ENCODE measurements around the gene AICDA. TPM values are rescaled to one million over a fixed set of nuclear protein-coding genes. Genes with fewer than 3 reads are reported as not detected.
"Not testable (repeated sequence)": the region's sequence is repeated elsewhere in the genome, so short reads cannot be mapped to it uniquely, and the experiment has no call there.

AICDA gene
- not detected for total RNA-seq
- long read RNA-seq: 0 reads

DNA sequence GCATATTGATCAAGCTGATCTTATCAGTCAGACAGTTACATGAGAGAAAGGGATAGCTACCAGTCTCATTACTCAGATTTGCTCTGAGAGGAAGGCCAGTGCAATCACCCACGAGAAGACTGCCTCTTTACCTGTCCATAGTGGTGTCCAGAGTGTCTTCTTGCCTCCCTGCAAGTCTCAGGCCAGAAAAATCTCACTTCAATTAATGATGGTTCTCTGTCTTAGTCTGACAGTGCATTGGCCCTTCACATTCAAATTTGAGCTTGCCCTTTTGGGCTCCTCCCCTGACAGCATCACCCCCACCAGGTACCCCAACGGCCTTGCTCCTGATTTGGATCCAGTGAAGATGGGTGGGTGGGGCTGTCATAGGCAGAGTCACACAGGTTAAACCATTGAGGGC is at the start of gene AICDA:
TSS of gene AICDA (minus strand) at position 231 of the 400 bp plus-strand sequence. CDS start at position 139, 92 bp downstream.
- ATAC-seq (no peak), DNase-seq (no peak)
- intact Hi-C loops (cut with DNase I, micrococcal nuclease): no loop called here

- intact Hi-C loops (cut with DNase I, micrococcal nuclease): no loop called here
- ATAC-seq (no peak), DNase-seq (no peak)
These were observed 49.1 kb upstream of the AICDA start for GRCh38 chr12:8661751-8662150.

DNA sequence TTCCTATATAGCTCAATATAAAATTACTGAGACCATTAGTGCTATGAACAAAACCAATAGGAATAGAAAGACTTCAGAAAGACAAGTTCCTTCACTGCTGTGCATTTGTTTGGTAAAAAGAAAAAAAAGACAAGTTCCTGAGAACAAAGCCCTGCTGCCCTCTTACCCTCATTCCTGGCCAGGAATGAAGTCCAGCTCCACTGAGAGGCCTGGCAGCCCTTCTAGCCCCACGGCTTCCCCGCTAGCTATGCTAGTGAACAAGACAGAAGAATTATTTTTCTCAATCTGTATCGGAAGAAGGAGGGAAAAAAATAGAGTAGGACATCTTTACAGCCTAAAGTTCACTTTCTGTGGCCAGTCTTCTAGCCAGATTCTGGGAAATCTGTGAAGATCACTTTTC is 48.4 kb upstream of the AICDA start:
- DNase-seq (no peak), ATAC-seq (no peak)
- intact Hi-C loops (cut with DNase I, micrococcal nuclease): no loop called here

- intact Hi-C loops (cut with DNase I, micrococcal nuclease): no loop called here
- DNase-seq (no peak), ATAC-seq (no peak)
These were observed 45.7 kb upstream of the AICDA start for GRCh38 chr12:8658346-8658745.

- no peak for DNase-seq
- intact Hi-C loops (cut with DNase I, micrococcal nuclease): no loop called here
- no peak for ATAC-seq
These were observed 42.8 kb upstream of the AICDA start for GRCh38 chr12:8655421-8655820.

DNA sequence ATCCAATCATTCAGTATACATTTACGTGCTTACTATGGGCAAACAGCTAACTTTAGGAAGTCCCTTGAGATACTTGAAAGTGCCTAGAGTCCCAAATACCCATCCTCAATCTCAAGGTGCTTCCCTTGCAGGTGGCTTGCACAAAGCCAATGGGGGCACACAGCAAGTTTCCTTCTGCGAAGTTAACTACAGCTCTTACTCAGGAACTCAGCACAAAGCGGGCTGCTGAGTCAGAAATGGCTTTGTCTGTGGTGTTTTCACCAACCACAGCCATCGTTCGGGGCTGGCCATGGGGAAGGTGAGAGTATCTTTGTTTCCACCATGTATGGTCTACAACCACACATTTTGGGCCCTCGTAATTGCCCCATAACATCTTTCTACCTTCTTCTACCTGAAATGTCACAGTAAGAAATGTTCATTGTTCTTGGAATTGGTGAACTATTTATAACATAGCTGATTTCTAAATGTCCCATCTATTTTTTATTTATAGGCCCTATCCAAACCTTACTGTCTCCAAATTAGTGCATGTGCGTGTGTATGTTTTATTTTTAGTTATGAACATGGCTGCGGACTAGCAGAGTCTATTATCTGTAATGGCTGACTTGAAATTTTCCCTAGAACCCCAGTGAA is 36.0 kb upstream of the AICDA start:
- DNase-seq: no peak
- no peak for ATAC-seq
- intact Hi-C loops (cut with DNase I, micrococcal nuclease): no loop called here

- ATAC-seq (no peak), DNase-seq (no peak)
- intact Hi-C loops (cut with DNase I, micrococcal nuclease): no loop called here
These were observed 35.3 kb upstream of the AICDA start for GRCh38 chr12:8647968-8648367.

GRCh38 chr12:8644345-8645248 is 31.9 kb upstream of the AICDA start:
- ATAC-seq (no peak), DNase-seq (no peak)
- intact Hi-C loops (cut with DNase I, micrococcal nuclease): no loop called here

DNA sequence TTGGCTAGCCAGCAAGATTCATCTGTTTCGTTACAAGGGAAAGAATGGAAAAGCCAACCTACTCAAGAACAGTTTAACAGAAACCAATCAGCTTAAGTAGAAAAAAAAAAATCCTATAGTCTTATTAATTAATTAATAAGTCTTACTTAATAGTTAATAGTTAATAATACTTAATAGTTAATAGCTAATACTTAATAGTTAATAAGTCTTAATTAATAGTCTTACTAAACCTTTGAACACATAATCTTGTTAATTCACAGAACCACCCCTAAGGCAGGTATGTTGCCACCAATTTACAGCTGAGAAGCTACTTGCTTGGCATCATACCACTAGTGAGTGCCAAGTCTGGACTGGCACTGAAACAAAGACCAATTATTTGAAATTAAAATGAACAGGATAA is 30.1 kb upstream of the AICDA start:
- ATAC-seq (no peak), DNase-seq (no peak)
- intact Hi-C loops (cut with DNase I, micrococcal nuclease): no loop called here

DNA sequence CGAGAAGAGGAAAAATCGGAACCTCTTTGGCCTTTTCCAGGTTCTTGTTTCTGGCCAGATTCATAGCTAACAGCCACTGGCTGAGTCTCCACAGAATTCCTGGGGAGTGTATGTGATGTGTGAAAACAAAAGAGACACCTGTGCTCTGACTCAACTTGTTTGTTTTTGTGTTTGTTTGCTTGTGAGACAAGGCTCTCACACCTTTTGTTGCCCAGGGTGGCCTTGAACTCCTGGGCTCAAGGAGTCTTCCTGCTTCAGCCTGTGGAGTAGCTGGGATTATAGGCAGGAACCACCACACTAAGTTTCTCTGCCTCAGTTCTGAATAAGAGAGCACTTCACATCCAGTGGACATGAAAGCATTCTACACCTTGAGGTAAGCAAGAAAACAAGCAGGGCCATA is 27.3 kb upstream of the AICDA start:
- DNase-seq: no peak
- no peak for ATAC-seq
- intact Hi-C loops (cut with DNase I, micrococcal nuclease): no loop called here

DNA sequence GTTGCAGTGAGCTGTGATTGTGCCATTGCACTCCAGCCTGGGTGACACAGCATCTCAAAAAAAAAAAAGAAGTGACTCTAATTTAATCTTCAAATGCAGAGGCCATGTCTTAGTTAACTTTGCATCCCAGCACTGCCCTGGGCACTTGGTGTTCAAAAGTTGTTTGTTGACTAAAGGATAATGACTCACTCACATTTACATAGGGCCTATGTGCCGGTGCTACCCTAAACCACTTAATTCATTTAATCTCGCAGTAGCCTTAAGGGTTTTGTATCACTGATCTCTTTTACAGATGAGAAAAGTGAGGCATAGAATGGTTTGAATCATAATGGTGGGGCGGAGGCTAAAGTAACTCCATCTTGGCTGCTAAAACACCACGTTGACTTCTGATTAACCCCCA is 26.3 kb upstream of the AICDA start:
- DNase-seq (no peak), ATAC-seq (no peak)
- intact Hi-C loops (cut with DNase I, micrococcal nuclease): no loop called here

DNA sequence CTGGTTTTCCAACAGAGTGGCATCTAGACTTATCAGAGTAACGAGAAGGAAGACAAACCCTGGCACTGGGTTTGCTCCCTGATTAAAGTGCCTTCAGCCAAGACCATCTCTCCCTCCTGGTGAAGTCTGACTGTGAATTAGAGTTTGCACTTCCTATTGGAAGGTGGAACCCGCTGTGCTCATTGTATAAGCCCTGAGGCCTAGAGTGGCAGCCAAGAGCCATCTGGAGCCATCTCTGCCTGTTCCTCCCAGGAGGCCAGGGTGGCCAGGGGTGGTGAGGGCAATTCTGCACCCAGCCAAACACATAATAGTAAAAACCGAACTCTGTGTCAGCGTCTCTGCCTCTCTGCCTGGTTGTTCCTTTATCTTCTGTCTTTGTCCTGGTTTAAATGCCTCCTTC is 25.0 kb upstream of the AICDA start:
- intact Hi-C loops (cut with DNase I, micrococcal nuclease): no loop called here
- ATAC-seq (no peak), DNase-seq (no peak)

GRCh38 chr12:8637244-8637643 is 24.6 kb upstream of the AICDA start:
- DNase-seq: no peak
- no peak for ATAC-seq
- intact Hi-C loops (cut with DNase I, micrococcal nuclease): no loop called here

DNA sequence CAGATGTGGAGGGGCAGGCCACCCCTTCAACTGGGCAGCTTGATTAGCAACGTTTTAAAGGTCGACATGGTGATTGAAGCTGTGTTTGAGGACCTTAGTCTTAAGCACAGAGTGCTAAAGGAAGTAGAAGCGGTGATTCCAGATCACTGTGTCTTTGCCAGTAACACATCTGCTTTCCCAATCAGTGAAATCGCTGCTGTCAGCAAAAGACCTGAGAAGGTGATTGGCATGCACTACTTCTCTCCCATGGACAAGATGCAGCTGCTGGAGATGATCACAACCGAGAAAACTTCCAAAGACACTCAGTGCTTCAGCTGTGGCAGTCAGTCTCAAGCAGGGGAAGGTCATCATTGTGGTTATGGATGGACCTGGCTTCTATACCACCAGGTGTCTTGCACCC is 23.9 kb upstream of the AICDA start:
- DNase-seq: no peak
- intact Hi-C loops (cut with DNase I, micrococcal nuclease): no loop called here
- ATAC-seq: no peak

DNA sequence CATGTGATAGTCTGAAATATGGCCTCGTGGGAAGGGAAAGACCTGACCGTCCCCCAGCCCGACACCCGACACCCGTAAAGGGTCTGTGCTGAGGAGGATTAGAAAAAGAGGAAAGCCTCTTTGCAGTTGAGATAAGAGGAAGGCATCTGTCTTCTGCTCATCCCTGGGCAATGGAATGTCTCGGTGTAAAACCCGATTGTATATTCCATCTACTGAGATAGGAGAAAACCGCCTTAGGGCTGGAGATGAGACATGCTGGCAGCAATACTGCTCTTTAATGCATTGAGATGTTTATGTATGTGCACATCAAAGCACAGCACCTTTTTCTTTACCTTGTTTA is 23.3 kb upstream of the AICDA start:
- DNase-seq; intact Hi-C loops (cut with DNase I, micrococcal nuclease); ATAC-seq: not testable (repeated sequence)

DNA sequence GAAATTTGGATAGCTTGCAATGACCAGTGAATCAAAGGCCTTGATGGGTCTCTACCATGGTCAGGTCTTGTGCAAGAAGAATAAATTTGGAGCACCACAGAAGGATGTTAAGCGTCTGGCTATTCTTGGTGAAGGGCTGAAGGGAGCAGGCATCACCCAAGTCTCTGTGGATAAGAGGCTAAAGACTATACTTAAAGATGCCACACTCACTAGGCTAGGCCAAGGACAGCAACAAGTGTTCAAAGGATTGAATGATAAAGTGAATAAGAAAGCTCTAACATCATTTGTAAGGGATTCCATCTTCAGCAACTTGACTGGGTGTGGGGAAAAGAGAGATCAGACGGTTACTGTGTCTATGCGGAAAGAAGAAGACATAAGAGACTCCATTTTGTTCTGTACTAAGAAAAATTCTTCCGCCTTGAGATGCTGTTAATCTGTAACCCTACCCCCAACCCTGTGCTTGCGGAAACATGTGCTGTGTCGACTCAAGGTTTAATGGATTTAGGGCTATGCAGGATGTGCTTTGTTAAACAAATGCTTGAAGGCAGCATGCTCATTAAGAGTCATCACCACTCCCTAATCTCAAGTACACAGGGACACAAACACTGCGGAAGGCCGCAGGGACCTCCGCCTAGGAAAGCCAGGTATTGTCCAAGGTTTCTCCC is 22.8 kb upstream of the AICDA start:
- intact Hi-C loops (cut with DNase I, micrococcal nuclease); ATAC-seq: not testable (repeated sequence)

DNA sequence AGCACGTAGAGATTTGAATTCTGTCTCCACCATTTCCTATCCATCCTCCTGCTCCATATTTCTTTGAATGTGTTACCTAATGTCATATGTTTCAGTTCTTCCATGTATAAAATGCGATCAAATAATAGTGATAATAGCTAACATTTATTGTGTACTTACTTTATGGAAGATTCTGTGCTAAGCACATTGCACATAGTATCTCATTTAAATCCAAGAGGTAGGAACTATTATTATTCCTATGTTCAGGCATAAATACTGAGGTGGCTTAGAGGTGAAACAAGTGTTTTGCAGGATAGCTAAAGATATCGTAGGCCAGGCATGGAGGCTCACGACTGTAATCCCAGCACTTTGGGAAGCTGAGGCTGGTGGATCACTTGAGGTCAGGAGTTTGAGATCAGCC is 17.5 kb upstream of the AICDA start:
- DNase-seq (no peak), ATAC-seq (no peak)
- intact Hi-C loops (cut with DNase I, micrococcal nuclease): no loop called here

More for the DNA sequence above, 22.8 kb upstream of the AICDA start:
- DNase-seq: not testable (repeated sequence)

GRCh38 chr12:8629486-8630033 is 16.9 kb upstream of the AICDA start:
- intact Hi-C loops (cut with DNase I, micrococcal nuclease): no loop called here
- ATAC-seq: no peak

GRCh38 chr12:8628731-8629130 is 16.1 kb upstream of the AICDA start:
- intact Hi-C loops (cut with DNase I, micrococcal nuclease): no loop called here
- ATAC-seq (no peak), DNase-seq (no peak)

More at GRCh38 chr12:8629486-8630033, 16.9 kb upstream of the AICDA start:
- DNase-seq: no peak

GRCh38 chr12:8624750-8625149 is 12.1 kb upstream of the AICDA start:
- intact Hi-C loops (cut with DNase I, micrococcal nuclease); DNase-seq; ATAC-seq: not testable (repeated sequence)

Measured in left colon (tissue), 2 donors.